ENCODE results near the gene EVPL.

- TF ChIP-seq CTCF (IDR thresholded peaks at IDR 0.05), result no peak
- no peak for TF ChIP-seq POLR2A (IDR thresholded peaks at IDR 0.05)
These were observed 13.3 kb upstream of the EVPL start for GRCh38 chr17:76040376-76040775.

Data from right lobe of liver (tissue), 4 donors.